PC-3 (cell line): ENCODE measurements around the gene PTH1R. TPM values are rescaled to one million over a fixed set of nuclear protein-coding genes. Genes with fewer than 3 reads are reported as not detected.

ENCODE experiments used
- ATAC-seq: fragments of 200-7000 bp; cut with Tn5 transposase; 2 replicates; pipeline ENCODE4 v1.9.1; 2020; ENCODE audit warnings: mild to moderate bottlenecking, moderate library complexity
- BruUV-seq: library from RNA; stranded (reverse); fragments of 400-500 nt; replicated peaks from 2 replicates; lab custom pipeline; 2021; lab: Mats Ljungman, UMichigan
- CTCF ChIA-PET: fragments of 300-600 bp; sonication (Branson Sonifier 250); formaldehyde crosslinking; loops from one replicate; lab custom pipeline; 2022; ENCODE audit warnings: antibody characterized with exemption; lab: Charles Lee
- POLR2A ChIA-PET: fragments of 300-600 bp; sonication (Branson Sonifier 250); formaldehyde crosslinking; loops from one replicate; lab custom pipeline; 2022; ENCODE audit warnings: antibody characterized with exemption; ENCODE audit not compliant: unreplicated experiment; lab: Charles Lee
- DNase-seq: peaks from one replicate; pipeline ENCODE4 v3.0.0-alpha.2; 2015
- H2AFZ ChIP-seq: fragments of 300-600 bp; sonication (generic); 2 replicates; pipeline ENCODE4 v1.6.0; 2016; ENCODE audit warnings: antibody characterized with exemption, low read length
- H3F3A ChIP-seq: fragments of 300-600 bp; sonication (generic); one replicate; pipeline ENCODE4 v1.6.0; 2017; ENCODE audit warnings: antibody characterized with exemption, low read length, control low read depth, mild to moderate bottlenecking; ENCODE audit not compliant: unreplicated experiment
- H3K27ac ChIP-seq: fragments of 300-600 bp; sonication (generic); 2 replicates; pipeline ENCODE4 v1.5.1; 2016; ENCODE audit warnings: mild to moderate bottlenecking, low read length
- H3K27me3 ChIP-seq: fragments of 300-600 bp; sonication (generic); 2 replicates; pipeline ENCODE4 v1.6.1; 2016; ENCODE audit warnings: low read length, mixed read lengths
- H3K36me3 ChIP-seq: fragments of 300-600 bp; sonication (generic); 2 replicates; pipeline ENCODE4 v1.6.1; 2016; ENCODE audit warnings: low read depth, mixed run types, low read length, mixed read lengths
- H3K4me1 ChIP-seq: fragments of 300-600 bp; sonication (generic); 2 replicates; pipeline ENCODE4 v1.5.1; 2016; ENCODE audit warnings: low read length; ENCODE audit not compliant: insufficient read depth
- H3K4me2 ChIP-seq: fragments of 300-600 bp; sonication (generic); 2 replicates; pipeline ENCODE4 v1.6.0; 2016; ENCODE audit warnings: low read length
- H3K4me3 ChIP-seq: fragments of 300-600 bp; sonication (generic); 2 replicates; pipeline ENCODE4 v1.5.1; 2016; ENCODE audit warnings: mild to moderate bottlenecking, low read length, mixed read lengths
- H3K79me2 ChIP-seq: fragments of 300-600 bp; sonication (generic); 2 replicates; pipeline ENCODE4 v1.6.1; 2017; ENCODE audit warnings: low read length, mixed read lengths
- H3K9ac ChIP-seq: fragments of 300-600 bp; sonication (generic); 2 replicates; pipeline ENCODE4 v1.6.0; 2016; ENCODE audit warnings: mild to moderate bottlenecking, low read length
- H3K9me2 ChIP-seq: fragments of 300-600 bp; sonication (generic); replicated peaks from 2 replicates; pipeline ENCODE4 v1.6.1; 2016; ENCODE audit warnings: mixed run types, low read length, mixed read lengths
- H3K9me3 ChIP-seq: fragments of 300-600 bp; sonication (generic); 2 replicates; pipeline ENCODE4 v1.6.1; 2016; ENCODE audit warnings: low read length, mixed read lengths
- H4K20me1 ChIP-seq: fragments of 300-600 bp; sonication (generic); 2 replicates; pipeline ENCODE4 v1.6.1; 2016; ENCODE audit warnings: low read length, mixed read lengths
- EZH2 ChIP-seq: fragments of 300-600 bp; sonication (generic); IDR thresholded peaks from one replicate; pipeline ENCODE4 v1.6.1; 2017; ENCODE audit warnings: antibody characterized with exemption, mild to moderate bottlenecking, low read length; ENCODE audit not compliant: unreplicated experiment
- EZH2phosphoT487 ChIP-seq: fragments of 300-600 bp; sonication (generic); IDR thresholded peaks from 2 replicates; pipeline ENCODE4 v1.6.1; 2018; ENCODE audit warnings: mild to moderate bottlenecking, antibody characterized with exemption, low read length, borderline replicate concordance
- intact Hi-C: fragments of 100-400 bp; cut with micrococcal nuclease; formaldehyde crosslinking; loops from 2 replicates; pipeline ENCODE4 v1.9.0; 2023
- total RNA-seq: library from RNA; depleted of rRNA; stranded (reverse); fragments of >200 nt; gene quantifications from 2 replicates; pipeline ENCODE4 v1.2.3, GENCODE V29; 2014
- TF ChIP-seq, protein P1 (sequence below): fragments of 300-600 bp; sonication (generic); conservative IDR thresholded peaks from 2 replicates; pipeline ENCODE4 v1.5.1; 2017; ENCODE audit warnings: antibody characterized with exemption, low read depth, mild to moderate bottlenecking, low read length

The PTH1R gene
- total RNA-seq, 1 experiment from 2014 or later: not detected

DNA sequence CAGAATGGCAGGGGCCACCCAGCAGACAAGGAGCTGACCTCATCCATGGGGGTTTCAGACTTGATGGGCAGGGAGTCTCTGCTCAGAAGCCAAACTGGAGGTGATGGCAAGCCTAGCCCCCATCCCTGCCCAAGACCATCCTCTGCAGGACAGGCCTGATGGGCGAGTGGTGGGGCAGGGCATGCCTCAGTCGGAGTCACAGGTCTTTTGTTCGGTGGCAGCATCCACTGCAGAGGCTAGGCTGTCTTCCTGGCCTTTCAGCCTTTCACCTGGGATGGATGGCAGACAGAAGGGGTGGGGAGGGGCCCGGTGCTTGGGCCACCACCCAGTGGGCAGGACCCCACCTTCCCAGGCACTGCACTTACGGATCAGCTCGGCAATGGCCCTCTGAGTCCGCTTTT, 44.4 kb downstream of the PTH1R start:
- Histone ChIP-seq H3F3A (no peaks in the 10 kb centered on the region), H3K79me2 (peaks cover 1% of the 10 kb centered on the region; the same call in 1 of the 2 replicates), H3K4me1 (no peaks in the 10 kb centered on the region), H3K4me2 (no peak overlapping the region), H3K27me3 (no peaks in the 10 kb centered on the region), H3K27ac (no peak overlapping the region), H3K9me3 (no peaks in the 10 kb centered on the region), H3K9ac (no peak overlapping the region), H3K9me2 (no peaks in the 10 kb centered on the region), H3K4me3 (no peak overlapping the region), H2AFZ (no peak overlapping the region), H4K20me1 (0 out of 2 replicates have a peak, but pooled peaks cover 7% of the 10 kb centered on the region), H3K36me3 (peaks cover 89% of the 10 kb centered on the region)
- CTCF ChIA-PET: no interaction called here
- no peak for DNase-seq
- TF ChIP-seq, protein P1, sequence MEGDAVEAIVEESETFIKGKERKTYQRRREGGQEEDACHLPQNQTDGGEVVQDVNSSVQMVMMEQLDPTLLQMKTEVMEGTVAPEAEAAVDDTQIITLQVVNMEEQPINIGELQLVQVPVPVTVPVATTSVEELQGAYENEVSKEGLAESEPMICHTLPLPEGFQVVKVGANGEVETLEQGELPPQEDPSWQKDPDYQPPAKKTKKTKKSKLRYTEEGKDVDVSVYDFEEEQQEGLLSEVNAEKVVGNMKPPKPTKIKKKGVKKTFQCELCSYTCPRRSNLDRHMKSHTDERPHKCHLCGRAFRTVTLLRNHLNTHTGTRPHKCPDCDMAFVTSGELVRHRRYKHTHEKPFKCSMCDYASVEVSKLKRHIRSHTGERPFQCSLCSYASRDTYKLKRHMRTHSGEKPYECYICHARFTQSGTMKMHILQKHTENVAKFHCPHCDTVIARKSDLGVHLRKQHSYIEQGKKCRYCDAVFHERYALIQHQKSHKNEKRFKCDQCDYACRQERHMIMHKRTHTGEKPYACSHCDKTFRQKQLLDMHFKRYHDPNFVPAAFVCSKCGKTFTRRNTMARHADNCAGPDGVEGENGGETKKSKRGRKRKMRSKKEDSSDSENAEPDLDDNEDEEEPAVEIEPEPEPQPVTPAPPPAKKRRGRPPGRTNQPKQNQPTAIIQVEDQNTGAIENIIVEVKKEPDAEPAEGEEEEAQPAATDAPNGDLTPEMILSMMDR: no peak
- TF ChIP-seq EZH2 (no peak), EZH2phosphoT487 (no peak)
- intact Hi-C loops: loop anchor here (5.0 kb wide), 1 partner anchor 75 kb away; no protein-coding TSS in a partner anchor
- ATAC-seq: no peak
- BruUV-seq: TSS peak; percentile 44
- POLR2A ChIA-PET: interaction anchor here (0.6 kb wide), 1 partner anchor 60 kb away, joined by 3 read pairs; no protein-coding TSS in a partner anchor

DNA sequence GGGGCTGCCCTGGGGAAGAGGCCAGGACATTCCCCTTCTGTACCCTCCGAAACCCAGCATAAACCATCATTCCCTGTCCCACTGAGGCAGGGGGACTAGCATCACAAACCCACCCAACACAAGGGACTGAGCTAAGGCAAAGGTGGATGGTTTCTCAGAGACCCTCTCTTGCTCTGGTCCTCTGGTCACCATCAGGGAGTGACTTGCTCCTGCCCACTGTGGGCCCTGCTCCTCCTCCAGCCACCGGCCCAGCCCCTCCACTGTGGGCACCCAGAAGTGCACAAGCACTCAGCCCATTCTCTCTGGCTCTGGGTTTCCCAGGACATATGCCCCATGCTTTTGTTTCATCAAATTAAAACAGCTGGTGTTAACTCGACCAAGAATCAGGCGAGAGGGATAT, 44.9 kb downstream of the PTH1R start:
- Histone ChIP-seq H3K27ac (no peak overlapping the region), H3K9me3 (no peaks in the 10 kb centered on the region), H3K4me3 (no peak overlapping the region), H2AFZ (no peak overlapping the region), H3F3A (no peaks in the 10 kb centered on the region), H3K4me1 (no peaks in the 10 kb centered on the region), H3K79me2 (peaks cover 7% of the 10 kb centered on the region; the same call in 1 of the 2 replicates), H3K4me2 (no peak overlapping the region), H3K36me3 (peaks cover 87% of the 10 kb centered on the region), H3K9ac (no peak overlapping the region), H3K27me3 (no peaks in the 10 kb centered on the region), H3K9me2 (no peaks in the 10 kb centered on the region), H4K20me1 (0 out of 2 replicates have a peak, but pooled peaks cover 7% of the 10 kb centered on the region)
- POLR2A ChIA-PET: no interaction called here
- intact Hi-C loops: loop anchor here (5.0 kb wide), 1 partner anchor 75 kb away; no protein-coding TSS in a partner anchor
- no TSS peak for BruUV-seq
- ATAC-seq (no peak), DNase-seq (no peak)
- no peak for TF ChIP-seq EZH2phosphoT487
- CTCF ChIA-PET: no interaction called here

DNA sequence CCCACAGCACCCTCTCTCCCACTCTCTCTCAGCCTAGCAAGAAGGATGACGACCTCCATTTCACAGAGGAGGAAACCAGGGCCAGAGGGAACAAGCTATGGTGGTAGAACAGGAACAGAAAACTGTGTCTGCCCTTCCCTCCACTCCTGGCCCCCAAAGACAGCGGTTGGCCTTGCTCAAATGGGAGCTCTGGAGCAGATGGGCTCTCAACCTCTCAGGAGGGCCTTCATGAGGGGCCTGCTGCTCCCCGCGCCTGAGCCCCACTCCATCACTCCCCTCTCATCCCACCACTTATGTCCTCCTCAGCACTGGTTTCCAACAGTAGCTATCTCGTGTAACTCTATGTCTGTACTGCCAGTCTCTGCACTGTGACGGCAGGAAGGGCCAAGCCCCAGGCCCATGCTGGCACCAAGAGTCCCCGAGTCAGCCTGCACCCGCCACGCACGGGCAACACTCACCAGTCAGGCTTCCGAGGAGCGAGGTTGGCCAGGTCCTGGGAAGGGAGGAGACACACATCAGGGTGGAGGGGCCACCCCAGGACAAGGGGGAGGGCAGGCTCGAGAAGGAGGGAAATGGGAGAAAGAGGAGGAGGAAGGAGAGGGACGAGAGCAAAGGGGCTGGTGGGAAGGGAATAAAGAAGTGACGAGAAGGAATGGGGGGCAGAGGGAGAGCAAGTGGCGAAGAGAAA, 45.5 kb downstream of the PTH1R start:
- H4K20me1 ChIP-seq: 0 out of 2 replicates have a peak, but pooled peaks cover 7% of the 10 kb centered on the region
- no peak overlapping the region for H3K9ac ChIP-seq
- H3F3A ChIP-seq: no peaks in the 10 kb centered on the region
- no peak overlapping the region for H3K4me3 ChIP-seq
- peaks cover 85% of the 10 kb centered on the region for H3K36me3 ChIP-seq
- no peak for ATAC-seq
- TF ChIP-seq EZH2phosphoT487 (no peak), EZH2 (no peak)
- TF ChIP-seq, protein P1: no peak
- H2AFZ ChIP-seq: no peak overlapping the region
- intact Hi-C loops: loop anchor here (5.0 kb wide), 1 partner anchor 74 kb away; no protein-coding TSS in a partner anchor
- no peak for DNase-seq
- no TSS peak for BruUV-seq
- H3K4me1 ChIP-seq: no peaks in the 10 kb centered on the region
- H3K27me3 ChIP-seq: no peaks in the 10 kb centered on the region
- POLR2A ChIA-PET: no interaction called here
- H3K27ac ChIP-seq: no peak overlapping the region
- H3K9me3 ChIP-seq: no peaks in the 10 kb centered on the region
- peaks cover 12% of the 10 kb centered on the region; the same call in 1 of the 2 replicates for H3K79me2 ChIP-seq
- H3K9me2 ChIP-seq: no peaks in the 10 kb centered on the region
- CTCF ChIA-PET: interaction anchor here (0.5 to 1.3 kb wide), 5 partner anchors 12 to 63 kb away, joined by 3 to 8 read pairs (median 3); no protein-coding TSS in a partner anchor
- no peak overlapping the region for H3K4me2 ChIP-seq
